ENCODE results near the gene HOXB3. TPM values are rescaled to one million over a fixed set of nuclear protein-coding genes. Genes with fewer than 3 reads are reported as not detected.

The HOXB3 gene
- total and polyA plus RNA-seq, 2 of the 13 experiments (the other 11 are each of a cell fraction or from before 2014, with no cell fraction given), result not detected

GRCh38 chr17:48571826-48572417, 18.1 kb downstream of the HOXB3 start:
- H3K27ac ChIP-seq (ENCODE audit: extremely low read length, insufficient read depth, low read length), result no peak overlapping the region
- POLR2A ChIA-PET, result interaction anchor here (0.6 kb wide), 1 partner anchor 678 kb away, joined by 3 read pairs; no protein-coding TSS in a partner anchor
- FAIRE-seq (no peak), DNase-seq (ENCODE audit: low spot score) (no peak), ATAC-seq (no peak)
- no peaks in the 10 kb centered on the region for H3K4me1 ChIP-seq (ENCODE audit: insufficient read depth, low read length)
- intact Hi-C loops (cut with micrococcal nuclease; ENCODE audit: unreplicated experiment) (no loop called here), in situ Hi-C loops (cut with HindIII; ENCODE audit: extremely low pct_ligation_motif_present, low pct_unique_long_range_greater_than_20kb) (no loop called here)
- 0 out of 2 replicates have a peak, but pooled peaks cover 4% of the 10 kb centered on the region for H4K20me1 ChIP-seq (ENCODE audit: insufficient read depth, low read length)
- no peak overlapping the region for H3K9ac ChIP-seq (ENCODE audit: insufficient read depth, low read depth, low read length)
- CTCF ChIA-PET (ENCODE audit: low intra/inter-chr PET ratio, low total read pairs), result no interaction called here
- no peak overlapping the region for H3K4me3 ChIP-seq (replicated peaks in 1 of 3; ENCODE audit: insufficient read depth in 1 of 3, low read depth in 2 of 3, low read length in 3 of 3)
- no TSS peak for BruUV-seq (replicated peaks)
- no peaks in the 10 kb centered on the region for H3K36me3 ChIP-seq (replicated peaks in 1 of 2; ENCODE audit: control insufficient read depth in 1 of 2, insufficient read depth in 2 of 2, low read length in 2 of 2)
- H3K27me3 ChIP-seq (ENCODE audit: control insufficient read depth in 1 of 2, insufficient read depth in 2 of 2, low read length in 2 of 2), result peaks cover 30 to 97% of the 10 kb centered on the region in 2 experiments
- no peak for TF ChIP-seq KLF13 (CRISPR knock-in tag; IDR thresholded peaks at IDR 0.05)
- TF ChIP-seq EP300 (IDR thresholded peaks at IDR 0.05; ENCODE audit: low read depth in 2 of 2, low read length in 2 of 2), result no peak
- no peak for TF ChIP-seq EP300 (CRISPR knock-in tag; IDR thresholded peaks at IDR 0.05; ENCODE audit: borderline replicate concordance)
- no peaks in the 10 kb centered on the region for H3K79me2 ChIP-seq (ENCODE audit: insufficient read depth, low read length)
- 0% methylated on average over 1 of the region's 1 CpG for WGBS (ENCODE audit: low lambda C conversion rate)
- no peaks in the 10 kb centered on the region for H3K9me3 ChIP-seq (ENCODE audit: low read length)
- no peak overlapping the region for H2AFZ ChIP-seq (ENCODE audit: low read length)
- no peak overlapping the region for H3K4me2 ChIP-seq (ENCODE audit: low read depth, low read length)

GRCh38 chr17:48571024-48571818, 18.8 kb downstream of the HOXB3 start:
- DNase-seq (ENCODE audit: low spot score), result no peak

More at GRCh38 chr17:48571024-48571818, 18.8 kb downstream of the HOXB3 start:
- H3K4me1 ChIP-seq (ENCODE audit: insufficient read depth, low read length), result no peaks in the 10 kb centered on the region
- H3K9me3 ChIP-seq (ENCODE audit: low read length), result no peaks in the 10 kb centered on the region
- no peak overlapping the region for H3K4me2 ChIP-seq (ENCODE audit: low read depth, low read length)
- ChIA-PET CTCF (ENCODE audit: low intra/inter-chr PET ratio, low total read pairs) (no interaction called here), POLR2A (no interaction called here)
- H2AFZ ChIP-seq (ENCODE audit: low read length), result no peak overlapping the region
- H3K36me3 ChIP-seq (replicated peaks in 1 of 2; ENCODE audit: control insufficient read depth in 1 of 2, insufficient read depth in 2 of 2, low read length in 2 of 2), result no peaks in the 10 kb centered on the region
- WGBS (ENCODE audit: low lambda C conversion rate), result 14% methylated on average over 26 of the region's 26 CpGs
- intact Hi-C loops (cut with micrococcal nuclease; ENCODE audit: unreplicated experiment) (no loop called here), in situ Hi-C loops (cut with HindIII; ENCODE audit: extremely low pct_ligation_motif_present, low pct_unique_long_range_greater_than_20kb) (no loop called here)
- FAIRE-seq (no peak), ATAC-seq (no peak)
- H3K27ac ChIP-seq (ENCODE audit: extremely low read length, insufficient read depth, low read length), result no peak overlapping the region
- TF ChIP-seq EZH2 (conservative IDR thresholded peaks at IDR 0.05; ENCODE audit: low read depth, low read length), result peak; percentile 52; the same call in 1 of the 2 replicates
- TF ChIP-seq ZNF704 (CRISPR knock-in tag; IDR thresholded peaks at IDR 0.05; ENCODE audit: borderline replicate concordance), result no peak
- H3K27me3 ChIP-seq (ENCODE audit: control insufficient read depth in 1 of 2, insufficient read depth in 2 of 2, low read length in 2 of 2), result peaks cover 30 to 97% of the 10 kb centered on the region in 2 experiments
- no peaks in the 10 kb centered on the region for H3K79me2 ChIP-seq (ENCODE audit: insufficient read depth, low read length)
- no peak overlapping the region for H3K4me3 ChIP-seq (replicated peaks in 1 of 3; ENCODE audit: insufficient read depth in 1 of 3, low read depth in 2 of 3, low read length in 3 of 3)
- BruUV-seq (replicated peaks), result no TSS peak
- no peak overlapping the region for H3K9ac ChIP-seq (ENCODE audit: insufficient read depth, low read depth, low read length)
- H4K20me1 ChIP-seq (ENCODE audit: insufficient read depth, low read length), result 0 out of 2 replicates have a peak, but pooled peaks cover 4% of the 10 kb centered on the region
